Neural cell (in vitro differentiated cells): ENCODE data around the gene ZNF223. TPM values are rescaled to one million over a fixed set of nuclear protein-coding genes. Genes with fewer than 3 reads are reported as not detected.

Experiments used
- H2AFZ ChIP-seq: fragments of 200-600, 300-800 bp; sonication (generic), shearing (Covaris generic); 2 replicates; pipeline ENCODE4 v1.6.0; 2014; ENCODE audit warnings: low read depth, mild to moderate bottlenecking, antibody characterized with exemption, low read length, moderate library complexity
- H3F3A ChIP-seq: fragments of 200-600 bp; shearing (Covaris generic); 2 replicates; pipeline ENCODE4 v1.6.1; 2016; ENCODE audit warnings: mild to moderate bottlenecking, moderate library complexity, mixed read lengths, antibody characterized with exemption, low read length; ENCODE audit not compliant: insufficient read depth, poor library complexity, severe bottlenecking
- H3K27ac ChIP-seq: fragments of 200-600, 300-800 bp; sonication (generic), shearing (Covaris generic); 2 replicates; pipeline ENCODE4 v1.5.1; 2014; ENCODE audit warnings: mild to moderate bottlenecking, low read length, moderate library complexity
- H3K27me3 ChIP-seq: fragments of 300-800, 200-600 bp; sonication (generic), shearing (Covaris generic); 2 replicates; pipeline ENCODE4 v1.6.0; 2014; ENCODE audit warnings: mild to moderate bottlenecking, low read depth, low read length, moderate library complexity; ENCODE audit not compliant: insufficient read depth
- H3K36me3 ChIP-seq: fragments of 300-800, 200-600 bp; sonication (generic), shearing (Covaris generic); 2 replicates; pipeline ENCODE4 v1.5.1; 2014; ENCODE audit warnings: mild to moderate bottlenecking, antibody characterized with exemption, low read length, moderate library complexity; ENCODE audit not compliant: insufficient read depth
- H3K4me2 ChIP-seq: fragments of 300-800, 200-600 bp; sonication (generic), shearing (Covaris generic); 2 replicates; pipeline ENCODE4 v1.6.0; 2014; ENCODE audit warnings: mild to moderate bottlenecking, low read length
- H3K4me3 ChIP-seq: fragments of 300-800, 200-600 bp; sonication (generic), shearing (Covaris generic); 2 replicates; pipeline ENCODE4 v1.5.1; 2014; ENCODE audit warnings: mild to moderate bottlenecking, low read length, moderate library complexity
- H3K79me2 ChIP-seq: fragments of 200-600 bp; shearing (Covaris generic); replicated peaks from 2 replicates; pipeline ENCODE4 v1.6.0; 2014; ENCODE audit warnings: mild to moderate bottlenecking, low read length, moderate library complexity; ENCODE audit not compliant: insufficient read depth
- H3K9ac ChIP-seq: fragments of 300-800, 200-600 bp; sonication (generic), shearing (Covaris generic); 2 replicates; pipeline ENCODE4 v1.6.1; 2016; ENCODE audit warnings: mild to moderate bottlenecking, low read length, mixed read lengths
- H3K9me2 ChIP-seq: fragments of 200-600 bp; shearing (Covaris generic); 2 replicates; pipeline ENCODE4 v1.6.1; 2016; ENCODE audit warnings: mild to moderate bottlenecking, low read length, mixed read lengths; ENCODE audit not compliant: insufficient read depth
- H3K9me3 ChIP-seq: fragments of 200-600, 300-800 bp; sonication (generic), shearing (Covaris generic); 2 replicates; pipeline ENCODE4 v1.6.1; 2016; ENCODE audit warnings: mild to moderate bottlenecking, mixed run types, low read length, moderate library complexity, mixed read lengths
- H4K20me1 ChIP-seq: fragments of 200-600 bp; shearing (Covaris generic); 2 replicates; pipeline ENCODE4 v1.6.1; 2016; ENCODE audit warnings: mild to moderate bottlenecking, mixed run types; ENCODE audit not compliant: insufficient read depth
- CTCF ChIP-seq: fragments of 450-650 bp; IDR thresholded peaks from 2 replicates; pipeline ENCODE4 v1.5.1; 2014; ENCODE audit warnings: antibody characterized with exemption, mild to moderate bottlenecking, moderate library complexity; ENCODE audit not compliant: poor library complexity, severe bottlenecking
- EP300 ChIP-seq: fragments of 450-650 bp; conservative IDR thresholded peaks from 2 replicates; pipeline ENCODE4 v1.6.1; 2014; ENCODE audit warnings: antibody characterized with exemption, mild to moderate bottlenecking, moderate library complexity; ENCODE audit not compliant: poor library complexity, severe bottlenecking
- EZH2 ChIP-seq: fragments of 200-600, 300-800 bp; shearing (Covaris generic), sonication (generic); IDR thresholded peaks from 2 replicates; pipeline ENCODE4 v1.6.1; 2014; ENCODE audit warnings: antibody characterized with exemption, low read length, borderline replicate concordance, mild to moderate bottlenecking; ENCODE audit not compliant: insufficient read depth, poor library complexity, severe bottlenecking
- MXI1 ChIP-seq: fragments of 450-650 bp; conservative IDR thresholded peaks from 2 replicates; pipeline ENCODE4 v1.6.1; 2014; ENCODE audit warnings: antibody characterized with exemption, mild to moderate bottlenecking; ENCODE audit not compliant: poor library complexity, severe bottlenecking
- POLR2AphosphoS5 ChIP-seq: IDR thresholded peaks from 2 replicates; pipeline ENCODE4 v1.6.1; 2012
- RAD21 ChIP-seq: fragments of 450-650 bp; conservative IDR thresholded peaks from 2 replicates; pipeline ENCODE4 v1.6.1; 2014; ENCODE audit warnings: antibody characterized with exemption, mild to moderate bottlenecking, moderate library complexity
- REST ChIP-seq: IDR thresholded peaks from 2 replicates; pipeline ENCODE4 v1.6.1; 2012; ENCODE audit warnings: borderline replicate concordance
- SMC3 ChIP-seq: fragments of 450-650 bp; conservative IDR thresholded peaks from 2 replicates; pipeline ENCODE4 v1.6.1; 2014; ENCODE audit warnings: antibody characterized with exemption, mild to moderate bottlenecking, moderate library complexity; ENCODE audit not compliant: poor library complexity
- TAF1 ChIP-seq: IDR thresholded peaks from 2 replicates; pipeline ENCODE4 v1.6.1; 2012; ENCODE audit warnings: low read depth
- polyA plus RNA-seq: library from polyadenylated mRNA; depleted of rRNA; stranded (reverse); fragments of >200 nt; gene quantifications from 2 replicates; pipeline ENCODE4 v1.2.3, GENCODE V29; 2014

The ZNF223 gene
- polyA plus RNA-seq, 1 donor from 2014 or later: 22.7 TPM

GRCh38 chr19:44032001-44032610 is 19.7 kb upstream of the ZNF223 start:
- Histone ChIP-seq H3K4me3 (no peak overlapping the region), H3K36me3 (peaks cover 28% of the 10 kb centered on the region), H3K9me2 (no peaks in the 10 kb centered on the region), H2AFZ (no peak overlapping the region), H3K4me2 (no peak overlapping the region), H3F3A (no peaks in the 10 kb centered on the region), H3K27ac (no peak overlapping the region), H3K9me3 (peaks cover 17% of the 10 kb centered on the region), H3K9ac (no peak overlapping the region), H3K79me2 (no peaks in the 10 kb centered on the region), H3K27me3 (no peaks in the 10 kb centered on the region), H4K20me1 (no peaks in the 10 kb centered on the region)
- no peak for TF ChIP-seq MXI1
- no peak for TF ChIP-seq TAF1
- TF ChIP-seq SMC3: no peak
- TF ChIP-seq EP300: no peak
- TF ChIP-seq EZH2: no peak
- TF ChIP-seq REST: no peak
- no peak for TF ChIP-seq RAD21
- no peak for TF ChIP-seq POLR2AphosphoS5
- TF ChIP-seq CTCF: no peak

- TF ChIP-seq SMC3: no peak
- no peak for TF ChIP-seq EZH2
- no peak for TF ChIP-seq TAF1
- TF ChIP-seq CTCF: no peak
- no peak for TF ChIP-seq REST
- TF ChIP-seq MXI1: no peak
- no peak for TF ChIP-seq RAD21
- TF ChIP-seq EP300: no peak
- no peak for TF ChIP-seq POLR2AphosphoS5
- H3K27ac ChIP-seq: no peak overlapping the region
Observed at GRCh38 chr19:44042147-44042546, 9.7 kb upstream of the ZNF223 start.

More at GRCh38 chr19:44042147-44042546, 9.7 kb upstream of the ZNF223 start:
- H3K9ac ChIP-seq: no peak overlapping the region
- H2AFZ ChIP-seq: no peak overlapping the region
- H3K36me3 ChIP-seq: no peaks in the 10 kb centered on the region
- H3K79me2 ChIP-seq: no peaks in the 10 kb centered on the region
- H3K27me3 ChIP-seq: no peaks in the 10 kb centered on the region
- H3K4me2 ChIP-seq: no peak overlapping the region
- H3K9me2 ChIP-seq: no peaks in the 10 kb centered on the region
- H3K4me3 ChIP-seq: no peak overlapping the region
- no peaks in the 10 kb centered on the region for H4K20me1 ChIP-seq
- no peaks in the 10 kb centered on the region for H3F3A ChIP-seq
- H3K9me3 ChIP-seq: no peaks in the 10 kb centered on the region
